HFFc6 (cell line): ENCODE measurements around the gene VGLL4. TPM values are rescaled to one million over a fixed set of nuclear protein-coding genes. Genes with fewer than 3 reads are reported as not detected.

Experiments used
- DNase-seq: peaks from one replicate; pipeline ENCODE4 v3.0.0-alpha.2; 2018
- H3K27ac Mint-ChIP-seq: 2 replicates; pipeline ENCODE4 v1.8.0; 2020; ENCODE audit warnings: mild to moderate bottlenecking, mixed read lengths
- H3K27me3 Mint-ChIP-seq: 2 replicates; pipeline ENCODE4 v1.8.0; 2021; ENCODE audit warnings: mild to moderate bottlenecking, moderate library complexity, mixed read lengths; ENCODE audit not compliant: insufficient read depth
- H3K36me3 Mint-ChIP-seq: 2 replicates; pipeline ENCODE4 v1.8.0; 2021; ENCODE audit warnings: low read depth, mixed read lengths
- H3K4me1 Mint-ChIP-seq: 2 replicates; pipeline ENCODE4 v1.8.0; 2020; ENCODE audit warnings: low read depth, mixed read lengths
- H3K4me3 Mint-ChIP-seq: 2 replicates; pipeline ENCODE4 v1.8.0; 2020; ENCODE audit warnings: mild to moderate bottlenecking, moderate library complexity, mixed read lengths
- H3K9me3 Mint-ChIP-seq: 2 replicates; pipeline ENCODE4 v1.8.0; 2020; ENCODE audit warnings: mild to moderate bottlenecking, mixed read lengths
- CTCF ChIP-seq: fragments of 200-600 bp; sonication (generic); IDR thresholded peaks from 2 replicates; pipeline ENCODE4 v1.5.0; 2021; ENCODE audit warnings: antibody characterized with exemption, mild to moderate bottlenecking
- total RNA-seq, 6 experiments: library from RNA; stranded (reverse); fragmentation: NEBNext Ultra II Directional; extraction: Animal tissue kit (Norgen Biotek cat#: 25700); gene quantifications; 2 replicates in 1 of 6; 3 replicates in 5 of 6; pipeline ENCODE4 v1.2.3, GENCODE V29; 2021

Gene VGLL4
- total RNA-seq, 6 experiments from 2014 or later = 31.6 to 42.2 (median 33.8) TPM

DNA sequence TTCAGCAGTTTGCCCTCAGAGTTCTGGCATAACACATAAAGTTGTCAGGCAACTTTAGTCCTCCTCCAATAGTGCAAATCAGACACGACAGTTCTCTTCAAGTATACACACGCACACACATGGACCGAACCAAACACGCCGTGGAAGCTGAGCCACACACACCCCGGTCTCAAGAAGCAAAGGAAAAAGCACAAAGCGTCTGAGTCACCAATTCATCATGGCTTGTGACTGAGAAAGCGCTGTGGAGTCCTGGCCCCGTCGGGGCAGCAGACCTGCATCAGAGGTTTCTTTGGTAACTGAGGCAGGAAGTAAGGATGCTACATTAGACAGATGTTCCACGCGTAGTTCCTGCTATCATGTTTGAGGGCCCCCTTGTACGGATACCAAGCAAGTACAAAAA lies 85.7 kb downstream of the VGLL4 start:
- H3K4me1 Mint-ChIP-seq = peaks cover 47% of the 10 kb centered on the region
- no peaks in the 10 kb centered on the region for H3K9me3 Mint-ChIP-seq
- no peak for TF ChIP-seq CTCF
- H3K27ac Mint-ChIP-seq = peak overlapping the region; percentile 87
- peak overlapping the region; percentile 63 for H3K4me3 Mint-ChIP-seq
- peaks cover 26% of the 10 kb centered on the region for H3K27me3 Mint-ChIP-seq
- H3K36me3 Mint-ChIP-seq = peaks cover 37% of the 10 kb centered on the region
- peak; percentile 91 for DNase-seq

- Mint-ChIP-seq H3K27me3 (peaks cover 28% of the 10 kb centered on the region), H3K4me3 (peak overlapping the region; percentile 63; the same call in 1 of the 2 replicates), H3K36me3 (peaks cover 43% of the 10 kb centered on the region), H3K4me1 (peaks cover 55% of the 10 kb centered on the region), H3K27ac (peak overlapping the region; percentile 87), H3K9me3 (no peaks in the 10 kb centered on the region)
- TF ChIP-seq CTCF = no peak
- peak; percentile 62 for DNase-seq
These were observed 86.7 kb downstream of the VGLL4 start for GRCh38 chr3:11556851-11557644.

- peak overlapping the region; percentile 47 for H3K4me3 Mint-ChIP-seq
- peak overlapping the region; percentile 46 for H3K27ac Mint-ChIP-seq
- DNase-seq = no peak
- H3K36me3 Mint-ChIP-seq = peaks cover 47% of the 10 kb centered on the region
- peaks cover 59% of the 10 kb centered on the region for H3K4me1 Mint-ChIP-seq
- no peak for TF ChIP-seq CTCF
- no peaks in the 10 kb centered on the region for H3K9me3 Mint-ChIP-seq
- H3K27me3 Mint-ChIP-seq = peaks cover 28% of the 10 kb centered on the region
These were observed 87.7 kb downstream of the VGLL4 start for GRCh38 chr3:11555881-11556633.

- no peak for DNase-seq
- peaks cover 51% of the 10 kb centered on the region for H3K36me3 Mint-ChIP-seq
- peaks cover 28% of the 10 kb centered on the region for H3K27me3 Mint-ChIP-seq
- peaks cover 59% of the 10 kb centered on the region for H3K4me1 Mint-ChIP-seq
- H3K27ac Mint-ChIP-seq = peak overlapping the region; percentile 26; the same call in 1 of the 2 replicates
- TF ChIP-seq CTCF = no peak
- H3K9me3 Mint-ChIP-seq = no peaks in the 10 kb centered on the region
- no peak overlapping the region for H3K4me3 Mint-ChIP-seq
These were observed 88.4 kb downstream of the VGLL4 start for GRCh38 chr3:11555211-11555782.

GRCh38 chr3:11554666-11555065 lies 89.0 kb downstream of the VGLL4 start:
- TF ChIP-seq CTCF = no peak
- peaks cover 50% of the 10 kb centered on the region for H3K36me3 Mint-ChIP-seq
- peaks cover 23% of the 10 kb centered on the region for H3K27me3 Mint-ChIP-seq
- no peak overlapping the region for H3K27ac Mint-ChIP-seq
- no peak for DNase-seq
- no peak overlapping the region for H3K4me3 Mint-ChIP-seq
- H3K4me1 Mint-ChIP-seq = peaks cover 59% of the 10 kb centered on the region
- H3K9me3 Mint-ChIP-seq = no peaks in the 10 kb centered on the region
